OCI-LY3 (cell line): ENCODE results near the gene CLDN9.

ENCODE experiments used
- H2AFZ ChIP-seq: fragments of 200-600, 300-600 bp; shearing (Covaris generic); 2 replicates; pipeline ENCODE4 v1.6.0; 2014; ENCODE audit warnings: antibody characterized with exemption, low read depth, low read length
- H3K27ac ChIP-seq: fragments of 200-600, 300-600 bp; sonication (generic); 2 replicates; pipeline ENCODE4 v1.5.1; 2014; ENCODE audit warnings: mild to moderate bottlenecking, low read length, moderate library complexity, mixed read lengths
- H3K27me3 ChIP-seq: fragments of 200-600, 300-600 bp; sonication (generic); 2 replicates; pipeline ENCODE4 v1.6.1; 2014; ENCODE audit warnings: low read depth, low read length, mixed read lengths
- H3K36me3 ChIP-seq: fragments of 200-600, 300-600 bp; sonication (generic); replicated peaks from 2 replicates; pipeline ENCODE3; 2014; ENCODE audit warnings: low read depth, low read length, mixed read lengths
- H3K4me1 ChIP-seq: fragments of 300-600, 200-600 bp; sonication (generic); 2 replicates; pipeline ENCODE4 v1.6.1; 2014; ENCODE audit warnings: low read length, mixed read lengths
- H3K4me2 ChIP-seq: fragments of 200-600, 300-600 bp; sonication (generic); 2 replicates; pipeline ENCODE4 v1.6.1; 2014; ENCODE audit warnings: low read length, mixed read lengths
- H3K4me3 ChIP-seq: fragments of 300-600, 200-600 bp; sonication (generic); 2 replicates; pipeline ENCODE4 v1.5.1; 2014; ENCODE audit warnings: antibody characterized with exemption, mild to moderate bottlenecking, low read length, moderate library complexity
- H3K79me2 ChIP-seq: fragments of 300-600, 200-600 bp; shearing (Covaris generic); 2 replicates; pipeline ENCODE4 v1.6.1; 2014; ENCODE audit warnings: mild to moderate bottlenecking, low read length, mixed read lengths
- H3K9ac ChIP-seq: fragments of 300-600, 200-600 bp; shearing (Covaris generic); 2 replicates; pipeline ENCODE4 v1.6.0; 2014; ENCODE audit warnings: mild to moderate bottlenecking, low read length, moderate library complexity
- H3K9me3 ChIP-seq: fragments of 200-600, 300-600 bp; shearing (Covaris generic); 2 replicates; pipeline ENCODE4 v1.6.1; 2014; ENCODE audit warnings: low read length, mixed read lengths; ENCODE audit not compliant: insufficient read depth
- H4K20me1 ChIP-seq: fragments of 200-600, 300-600 bp; sonication (generic); 2 replicates; pipeline ENCODE4 v1.6.1; 2016; ENCODE audit warnings: low read length, mixed read lengths; ENCODE audit not compliant: insufficient read depth
- EZH2phosphoT487 ChIP-seq: fragments of 200-600 bp; shearing (Covaris generic); IDR thresholded peaks from 2 replicates; pipeline ENCODE4 v1.6.1; 2018; ENCODE audit warnings: antibody characterized with exemption, mixed run types, low read depth
- TF ChIP-seq, protein P1 (sequence below): fragments of 200-600, 300-600 bp; sonication (generic); IDR thresholded peaks from 2 replicates; pipeline ENCODE4 v1.5.1; 2014; ENCODE audit warnings: antibody characterized with exemption, low read length, low read depth

The CLDN9 gene

DNA sequence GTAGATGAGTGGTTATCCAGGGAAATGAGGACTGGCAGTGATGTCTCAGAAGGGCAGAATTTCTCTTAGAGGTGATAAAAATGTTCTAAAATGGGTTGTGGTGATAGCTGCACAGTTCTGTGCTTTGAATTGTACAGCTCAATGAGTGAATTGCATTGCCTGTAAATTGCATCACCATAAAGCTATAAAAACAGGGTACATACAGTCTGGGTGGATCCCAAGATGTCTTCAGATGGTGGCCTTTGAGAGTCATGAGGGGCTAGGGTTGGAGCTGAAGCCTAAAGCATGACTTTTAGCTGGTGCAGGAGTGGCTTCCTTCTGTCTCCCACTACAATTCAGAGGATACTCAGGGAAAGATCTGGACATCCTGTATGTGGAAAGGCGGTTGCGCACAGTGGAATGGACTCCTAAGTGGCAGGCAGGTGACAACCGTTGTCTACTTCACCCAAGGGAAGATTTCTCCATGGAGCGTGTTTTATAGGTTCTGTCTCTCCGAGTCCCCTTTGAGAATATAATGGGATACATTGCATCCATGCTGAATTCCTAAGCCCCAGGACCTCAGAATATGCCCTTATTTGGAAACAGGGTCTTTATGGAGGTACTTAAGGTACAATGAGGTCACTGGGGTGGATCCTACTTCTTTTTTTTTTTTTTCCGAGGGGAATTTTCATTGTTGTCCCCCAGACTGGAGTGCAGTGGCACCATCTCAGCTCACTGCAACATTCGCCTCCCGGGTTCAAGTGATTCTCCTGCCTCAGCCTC lies 51.1 kb downstream of the CLDN9 start:
- no peaks in the 10 kb centered on the region for H3K36me3 ChIP-seq
- no peak overlapping the region for H3K4me3 ChIP-seq
- H4K20me1 ChIP-seq: no peaks in the 10 kb centered on the region
- H3K4me2 ChIP-seq: no peak overlapping the region
- no peak for TF ChIP-seq EZH2phosphoT487
- TF ChIP-seq, protein P1, sequence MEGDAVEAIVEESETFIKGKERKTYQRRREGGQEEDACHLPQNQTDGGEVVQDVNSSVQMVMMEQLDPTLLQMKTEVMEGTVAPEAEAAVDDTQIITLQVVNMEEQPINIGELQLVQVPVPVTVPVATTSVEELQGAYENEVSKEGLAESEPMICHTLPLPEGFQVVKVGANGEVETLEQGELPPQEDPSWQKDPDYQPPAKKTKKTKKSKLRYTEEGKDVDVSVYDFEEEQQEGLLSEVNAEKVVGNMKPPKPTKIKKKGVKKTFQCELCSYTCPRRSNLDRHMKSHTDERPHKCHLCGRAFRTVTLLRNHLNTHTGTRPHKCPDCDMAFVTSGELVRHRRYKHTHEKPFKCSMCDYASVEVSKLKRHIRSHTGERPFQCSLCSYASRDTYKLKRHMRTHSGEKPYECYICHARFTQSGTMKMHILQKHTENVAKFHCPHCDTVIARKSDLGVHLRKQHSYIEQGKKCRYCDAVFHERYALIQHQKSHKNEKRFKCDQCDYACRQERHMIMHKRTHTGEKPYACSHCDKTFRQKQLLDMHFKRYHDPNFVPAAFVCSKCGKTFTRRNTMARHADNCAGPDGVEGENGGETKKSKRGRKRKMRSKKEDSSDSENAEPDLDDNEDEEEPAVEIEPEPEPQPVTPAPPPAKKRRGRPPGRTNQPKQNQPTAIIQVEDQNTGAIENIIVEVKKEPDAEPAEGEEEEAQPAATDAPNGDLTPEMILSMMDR: no peak
- H3K27ac ChIP-seq: no peak overlapping the region
- H2AFZ ChIP-seq: no peak overlapping the region
- peaks cover 21% of the 10 kb centered on the region for H3K4me1 ChIP-seq
- no peak overlapping the region for H3K9ac ChIP-seq
- H3K79me2 ChIP-seq: no peaks in the 10 kb centered on the region
- H3K27me3 ChIP-seq: peaks cover 5% of the 10 kb centered on the region; the same call in 1 of the 2 replicates
- no peaks in the 10 kb centered on the region for H3K9me3 ChIP-seq
